GM13976 (cell line): Measurements from ENCODE around the gene TAS2R1.

Experiments used
- DNase-seq: peaks from one replicate; pipeline ENCODE4 v3.0.0; 2012; ENCODE audit warnings: low spot score
- in situ Hi-C: fragments of 300-500 bp; cut with MboI; formaldehyde crosslinking; loops from one replicate; pipeline ENCODE4 v1.12.0; 2022; ENCODE audit warnings: low sequenced_read_pairs, mixed read lengths, inconsistent platforms; ENCODE audit not compliant: unreplicated experiment
- TF ChIP-seq, protein P1 (sequence below): IDR thresholded peaks from 2 replicates; pipeline ENCODE4 v1.5.1; 2012; ENCODE audit warnings: borderline replicate concordance, mild to moderate bottlenecking; ENCODE audit not compliant: insufficient read depth; ENCODE audit errors: extremely low read depth, missing control alignments, control extremely low read depth

Gene TAS2R1, protein sequence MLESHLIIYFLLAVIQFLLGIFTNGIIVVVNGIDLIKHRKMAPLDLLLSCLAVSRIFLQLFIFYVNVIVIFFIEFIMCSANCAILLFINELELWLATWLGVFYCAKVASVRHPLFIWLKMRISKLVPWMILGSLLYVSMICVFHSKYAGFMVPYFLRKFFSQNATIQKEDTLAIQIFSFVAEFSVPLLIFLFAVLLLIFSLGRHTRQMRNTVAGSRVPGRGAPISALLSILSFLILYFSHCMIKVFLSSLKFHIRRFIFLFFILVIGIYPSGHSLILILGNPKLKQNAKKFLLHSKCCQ

DNA sequence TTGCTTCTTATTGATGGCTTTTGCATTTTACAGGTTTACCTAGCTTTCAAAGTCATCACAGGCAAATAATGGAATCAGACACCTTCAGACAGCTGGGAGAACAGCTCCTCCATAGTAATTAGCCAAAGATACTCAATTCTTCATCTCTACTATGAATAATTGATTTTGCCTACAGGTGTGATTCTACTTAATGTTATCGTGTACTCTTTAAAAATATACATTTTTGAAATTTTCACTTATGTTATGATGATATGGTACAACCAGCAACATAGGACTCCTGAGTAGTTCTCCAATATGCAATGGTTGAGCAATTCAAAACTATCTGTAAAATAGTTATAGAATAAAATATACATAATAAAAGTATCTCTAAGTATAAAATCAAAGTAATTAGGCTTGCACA, at the start of gene TAS2R1:
TAS2R1 (minus strand) TSS at position 101 of the 400 bp plus-strand sequence. CDS start 319 bp downstream, outside the sequence.
- no peak for DNase-seq
- in situ Hi-C loops: no loop called here
- TF ChIP-seq, protein P1, sequence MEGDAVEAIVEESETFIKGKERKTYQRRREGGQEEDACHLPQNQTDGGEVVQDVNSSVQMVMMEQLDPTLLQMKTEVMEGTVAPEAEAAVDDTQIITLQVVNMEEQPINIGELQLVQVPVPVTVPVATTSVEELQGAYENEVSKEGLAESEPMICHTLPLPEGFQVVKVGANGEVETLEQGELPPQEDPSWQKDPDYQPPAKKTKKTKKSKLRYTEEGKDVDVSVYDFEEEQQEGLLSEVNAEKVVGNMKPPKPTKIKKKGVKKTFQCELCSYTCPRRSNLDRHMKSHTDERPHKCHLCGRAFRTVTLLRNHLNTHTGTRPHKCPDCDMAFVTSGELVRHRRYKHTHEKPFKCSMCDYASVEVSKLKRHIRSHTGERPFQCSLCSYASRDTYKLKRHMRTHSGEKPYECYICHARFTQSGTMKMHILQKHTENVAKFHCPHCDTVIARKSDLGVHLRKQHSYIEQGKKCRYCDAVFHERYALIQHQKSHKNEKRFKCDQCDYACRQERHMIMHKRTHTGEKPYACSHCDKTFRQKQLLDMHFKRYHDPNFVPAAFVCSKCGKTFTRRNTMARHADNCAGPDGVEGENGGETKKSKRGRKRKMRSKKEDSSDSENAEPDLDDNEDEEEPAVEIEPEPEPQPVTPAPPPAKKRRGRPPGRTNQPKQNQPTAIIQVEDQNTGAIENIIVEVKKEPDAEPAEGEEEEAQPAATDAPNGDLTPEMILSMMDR: no peak

DNA sequence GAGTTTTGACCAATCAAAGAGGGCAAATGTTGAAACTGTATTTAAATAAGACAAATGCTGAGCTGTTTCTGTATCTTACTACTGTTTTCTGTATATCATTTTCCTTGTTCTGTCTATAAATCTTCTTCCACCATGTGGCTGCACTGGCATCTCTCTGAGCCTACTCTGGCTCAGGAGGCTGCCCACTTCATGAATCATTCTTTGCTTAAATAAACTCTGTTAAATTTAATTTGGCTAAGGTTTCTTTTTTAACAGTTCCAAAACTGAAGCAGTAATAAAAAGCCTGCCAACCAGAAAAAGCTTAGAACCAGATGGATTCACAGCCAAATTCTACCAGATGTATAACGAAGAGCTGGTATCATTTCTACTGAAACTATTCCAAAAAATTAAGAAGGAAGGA, 40.2 kb upstream of the TAS2R1 start:
- TF ChIP-seq, protein P1: no peak
- in situ Hi-C loops: no loop called here
- DNase-seq: no peak

DNA sequence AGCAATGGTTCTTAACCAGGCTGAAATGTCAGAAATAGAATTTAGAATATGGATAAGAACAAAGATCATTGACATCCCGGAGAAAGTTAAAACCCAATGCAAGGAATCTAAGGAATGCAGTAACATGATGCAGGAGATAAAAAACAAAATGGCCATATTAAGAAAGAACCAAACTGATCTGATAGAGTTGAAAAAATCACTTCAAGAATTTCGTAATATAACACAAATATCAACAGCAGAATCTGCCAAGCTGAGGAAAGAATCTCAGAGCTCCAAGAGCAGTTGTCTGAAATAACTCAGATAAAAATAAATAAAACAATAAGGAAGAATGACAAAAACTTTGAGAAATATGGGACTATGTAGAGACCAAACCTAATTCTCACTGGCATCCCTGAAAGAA, 37.8 kb upstream of the TAS2R1 start:
- DNase-seq: no peak
- TF ChIP-seq, protein P1: no peak
- in situ Hi-C loops: no loop called here

DNA sequence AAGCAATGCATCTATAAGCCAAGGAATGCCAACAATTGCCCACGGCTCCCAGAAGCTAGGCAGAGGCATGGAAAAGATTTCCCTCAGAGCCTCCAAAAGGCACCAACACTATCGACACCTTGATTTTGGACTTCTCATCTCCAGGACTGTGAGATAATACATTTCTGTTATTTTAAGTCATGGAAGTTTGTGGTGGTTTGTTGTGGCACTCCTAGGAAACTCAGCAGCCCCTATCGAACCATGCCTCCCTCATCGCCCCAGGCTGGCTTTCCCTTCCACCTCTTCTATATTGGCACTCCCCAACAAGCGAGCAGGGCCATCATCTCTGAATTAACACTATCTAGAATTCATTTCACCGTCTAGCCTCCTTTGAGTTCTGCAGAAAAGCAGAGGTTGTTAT, 33.7 kb upstream of the TAS2R1 start:
- DNase-seq: no peak
- in situ Hi-C loops: no loop called here
- TF ChIP-seq, protein P1: no peak

DNA sequence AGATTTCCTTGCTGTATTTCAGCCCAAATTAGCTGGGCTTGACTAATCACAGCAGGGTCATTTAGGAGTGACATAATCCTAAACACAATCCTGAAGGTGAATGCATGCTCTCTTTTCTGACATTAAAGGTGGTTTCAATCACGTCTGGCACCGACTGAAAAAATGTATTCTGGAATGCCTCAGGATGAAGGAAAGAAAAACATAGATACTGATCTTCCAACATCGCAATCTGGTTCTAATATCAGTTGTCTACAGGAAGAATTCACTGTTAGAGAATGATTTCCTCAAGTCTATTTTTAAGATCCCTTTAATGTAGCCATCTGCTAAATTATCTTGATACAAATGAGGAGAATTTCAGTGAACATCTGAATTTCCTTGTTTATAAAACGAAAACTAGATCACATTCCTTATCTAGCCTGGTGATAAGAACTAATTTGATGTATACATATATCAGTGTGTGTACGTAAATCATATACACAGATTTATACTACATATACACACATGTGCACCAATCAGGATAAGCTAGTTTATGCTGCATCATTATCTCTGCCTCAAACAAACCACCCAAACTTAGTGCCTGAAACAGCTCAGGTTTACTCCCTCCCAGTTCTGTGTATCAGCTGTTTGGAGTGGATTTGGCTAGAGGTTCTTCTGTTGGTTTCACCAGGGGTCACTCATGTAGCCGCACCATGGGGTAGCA, 31.3 kb upstream of the TAS2R1 start:
- DNase-seq: no peak
- TF ChIP-seq, protein P1: no peak
- in situ Hi-C loops: no loop called here

DNA sequence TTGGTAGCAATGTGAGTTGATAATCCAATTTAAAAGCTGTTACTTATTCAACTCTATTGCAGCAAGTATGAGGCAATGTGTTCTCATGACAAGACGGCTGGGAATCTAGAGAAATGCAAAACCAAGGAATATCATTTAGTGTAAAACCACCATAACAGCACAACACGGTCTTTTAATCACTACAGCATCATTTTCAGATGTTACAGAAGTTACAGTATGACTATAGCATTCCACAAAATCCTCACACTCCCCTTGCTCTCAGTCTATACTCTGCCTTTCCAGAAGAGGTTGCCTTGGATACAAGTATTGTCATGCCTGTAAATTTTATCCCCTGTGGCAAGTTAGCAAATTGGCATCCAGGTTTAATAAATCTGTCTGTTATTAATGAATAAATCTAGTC, 28.6 kb upstream of the TAS2R1 start:
- DNase-seq: no peak
- TF ChIP-seq, protein P1: no peak
- in situ Hi-C loops: no loop called here

DNA sequence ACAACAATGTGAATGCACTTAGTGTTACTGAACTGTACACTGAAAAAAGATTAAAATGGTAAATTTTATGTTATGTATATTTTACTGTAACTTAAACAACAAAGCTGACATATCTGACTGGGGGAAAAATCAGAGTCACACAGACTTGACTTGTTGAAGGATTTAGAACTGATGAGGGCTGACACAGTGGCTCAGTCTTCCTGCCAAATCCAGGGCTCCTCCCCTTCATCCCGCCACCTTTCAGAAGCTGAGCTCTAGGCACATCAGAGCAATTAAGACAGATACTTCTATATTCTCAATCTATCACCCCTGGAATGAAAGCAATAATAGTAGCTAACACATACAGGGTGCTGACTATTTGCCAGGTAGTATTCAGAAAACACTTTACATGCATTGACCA, 27.7 kb upstream of the TAS2R1 start:
- in situ Hi-C loops: no loop called here
- no peak for DNase-seq
- TF ChIP-seq, protein P1: no peak
